ENCODE data around the gene KCNH8.
"Not testable (repeated sequence)": the region's sequence is repeated elsewhere in the genome, so short reads cannot be mapped to it uniquely, and the experiment has no call there.

Gene KCNH8

DNA sequence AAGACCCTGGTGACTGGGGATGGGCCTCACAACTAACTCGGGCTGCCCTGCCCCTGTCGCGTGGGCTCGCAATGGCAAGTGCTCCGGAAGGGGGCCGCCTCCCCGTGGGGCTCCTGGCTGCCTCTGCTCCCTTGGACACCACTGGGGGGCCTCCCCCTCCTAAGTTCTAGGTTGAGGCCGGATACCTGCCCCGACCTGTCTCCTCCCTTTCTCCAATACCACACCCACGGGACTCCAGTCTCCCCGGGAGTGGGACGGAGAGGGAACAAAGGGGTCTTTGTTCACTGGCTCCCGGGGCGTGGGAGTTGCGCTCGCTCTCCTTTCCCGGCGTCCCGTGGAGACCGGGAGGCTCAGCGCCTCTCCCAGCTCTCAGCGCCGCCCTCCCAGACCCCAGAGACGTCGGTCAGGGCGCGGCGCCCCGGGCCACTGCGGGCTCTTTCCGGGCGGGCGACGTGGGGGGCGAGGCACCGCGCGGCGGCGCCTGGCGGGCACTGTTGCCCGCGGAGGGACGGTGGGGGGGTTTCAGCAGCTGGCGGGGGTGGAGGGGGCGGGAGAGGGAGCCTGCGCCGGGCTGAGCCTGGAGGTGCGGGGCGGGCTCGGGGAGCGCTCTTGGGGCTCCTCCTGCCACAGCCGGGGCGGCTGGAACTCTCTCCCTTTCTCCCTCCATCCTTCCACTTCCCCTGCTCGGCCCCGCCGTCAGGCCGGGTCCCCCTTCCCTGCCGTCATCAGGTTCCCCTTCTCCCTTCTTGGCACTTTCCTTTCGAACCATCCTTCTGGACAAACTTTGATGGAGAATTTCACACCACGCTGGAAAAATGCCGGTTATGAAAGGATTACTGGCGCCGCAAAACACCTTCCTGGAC lies at the start of gene KCNH8:
Gene KCNH8 (plus strand): TSS at position 606 of the 863 bp plus-strand sequence. CDS start 210 bp downstream, at position 816.
- TF ChIP-seq PATZ1 (CRISPR knock-in tag; IDR thresholded peaks at IDR 0.05; ENCODE audit: borderline replicate concordance) (no peak), ARNTL (CRISPR knock-in tag; IDR thresholded peaks at IDR 0.05; ENCODE audit: borderline replicate concordance, low read depth) (no peak)
- peak; percentile 7; the same call in 2 of the 3 replicates for ATAC-seq

DNA sequence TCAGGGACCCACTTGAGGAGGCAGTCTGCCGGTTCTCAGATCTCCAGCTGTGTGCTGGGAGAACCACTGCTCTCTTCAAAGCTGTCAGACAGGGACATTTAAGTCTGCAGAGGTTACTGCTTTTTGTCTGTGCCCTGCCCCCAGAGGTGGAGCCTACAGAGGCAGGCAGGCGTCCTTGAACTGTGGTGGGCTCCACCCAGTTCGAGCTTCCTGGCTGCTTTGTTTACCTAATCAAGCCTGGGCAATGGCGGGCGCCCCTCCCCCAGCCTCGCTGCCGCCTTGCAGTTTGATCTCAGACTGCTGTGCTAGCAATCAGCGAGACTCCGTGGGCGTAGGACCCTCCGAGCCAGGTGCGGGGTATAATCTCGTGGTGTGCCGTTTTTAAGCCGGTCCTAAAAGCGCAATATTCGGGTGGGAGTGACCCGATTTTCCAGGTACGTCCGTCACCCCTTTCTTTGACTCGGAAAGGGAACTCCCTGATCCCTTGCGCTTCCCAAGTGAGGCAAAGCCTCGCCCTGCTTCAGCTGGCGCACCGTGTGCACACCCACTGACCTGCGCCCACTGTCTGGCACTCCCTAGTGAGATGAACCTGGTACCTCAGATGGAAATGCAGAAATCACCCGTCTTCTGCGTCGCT lies 45.5 kb upstream of the KCNH8 start:
- ATAC-seq: not testable (repeated sequence)

DNA sequence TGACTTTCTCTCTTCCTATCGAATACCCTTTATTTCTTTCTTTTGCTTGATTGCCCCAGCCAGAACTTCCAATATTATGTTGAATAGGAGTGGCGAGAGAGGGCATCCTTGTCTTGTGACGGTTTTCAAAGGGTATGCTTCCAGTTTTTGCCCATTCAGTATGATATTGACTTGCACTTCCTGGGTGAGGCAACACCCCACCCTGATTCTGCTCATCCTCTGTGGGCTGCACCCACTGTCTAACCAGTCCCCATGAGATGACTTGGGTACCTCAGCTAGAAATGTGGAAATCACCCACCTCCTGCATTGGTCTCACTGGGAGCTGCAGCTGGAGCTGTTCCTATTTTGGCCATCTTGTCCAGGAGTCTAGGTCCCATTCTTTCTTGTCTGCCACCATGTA lies 44.8 kb upstream of the KCNH8 start:
- ATAC-seq: no peak
- TF ChIP-seq POU6F1 (CRISPR knock-in tag; IDR thresholded peaks at IDR 0.05; ENCODE audit: borderline replicate concordance, low read depth): no peak
- TF ChIP-seq PATZ1 (CRISPR knock-in tag; IDR thresholded peaks at IDR 0.05; ENCODE audit: borderline replicate concordance): no peak
- no peak for TF ChIP-seq SNAI2 (CRISPR knock-in tag; IDR thresholded peaks at IDR 0.05)
- TF ChIP-seq TOX (CRISPR knock-in tag; IDR thresholded peaks at IDR 0.05; ENCODE audit: borderline replicate concordance): no peak
- TF ChIP-seq ZNF565 (CRISPR knock-in tag; conservative IDR thresholded peaks at IDR 0.05; ENCODE audit: low read depth): no peak

- TF ChIP-seq ZNF70 (CRISPR knock-in tag; IDR thresholded peaks at IDR 0.05) (no peak), ZFP3 (CRISPR knock-in tag; IDR thresholded peaks at IDR 0.05) (no peak), ZFP30 (CRISPR knock-in tag; IDR thresholded peaks at IDR 0.05) (no peak), CREB5 (CRISPR knock-in tag; IDR thresholded peaks at IDR 0.05; ENCODE audit: low read depth) (no peak), PPARA (CRISPR knock-in tag; IDR thresholded peaks at IDR 0.05; ENCODE audit: borderline replicate concordance) (no peak), ZNF565 (CRISPR knock-in tag; conservative IDR thresholded peaks at IDR 0.05; ENCODE audit: low read depth) (no peak), CSDC2 (CRISPR knock-in tag; IDR thresholded peaks at IDR 0.05) (no peak)
- ATAC-seq: no peak
These were observed 43.9 kb upstream of the KCNH8 start for GRCh38 chr3:19104459-19104858.

DNA sequence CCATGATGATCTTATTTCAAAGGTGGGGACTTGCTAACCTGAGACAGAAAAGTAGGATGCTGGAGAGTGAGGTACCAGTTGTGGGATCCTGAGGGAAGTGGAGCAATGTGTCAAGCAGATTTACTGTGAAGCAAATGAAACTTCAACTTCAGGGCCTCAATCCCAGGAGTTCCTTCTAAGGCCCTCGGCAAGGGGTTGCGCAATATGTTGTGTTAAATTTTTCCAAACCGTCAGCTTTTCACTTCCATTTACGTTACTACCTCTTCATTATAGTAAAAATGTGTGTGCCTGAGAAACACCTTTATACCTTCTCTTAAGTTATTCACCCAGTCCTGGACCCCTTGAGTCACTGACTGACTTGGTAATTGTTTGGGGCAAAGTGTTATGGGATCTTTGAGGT lies 42.5 kb upstream of the KCNH8 start:
- no peak for ATAC-seq
- TF ChIP-seq ZC3H10 (CRISPR knock-in tag; IDR thresholded peaks at IDR 0.05) (no peak), TOX (CRISPR knock-in tag; IDR thresholded peaks at IDR 0.05; ENCODE audit: borderline replicate concordance) (no peak), SNAI2 (CRISPR knock-in tag; IDR thresholded peaks at IDR 0.05) (no peak), ARNTL (CRISPR knock-in tag; IDR thresholded peaks at IDR 0.05; ENCODE audit: borderline replicate concordance, low read depth) (no peak), ZFP30 (CRISPR knock-in tag; IDR thresholded peaks at IDR 0.05) (no peak), ZNF8 (CRISPR knock-in tag; IDR thresholded peaks at IDR 0.05) (no peak), OSR1 (CRISPR knock-in tag; IDR thresholded peaks at IDR 0.05) (no peak), ZNF565 (CRISPR knock-in tag; conservative IDR thresholded peaks at IDR 0.05; ENCODE audit: low read depth) (no peak), ISL1 (CRISPR knock-in tag; IDR thresholded peaks at IDR 0.05) (no peak), GLIS3 (CRISPR knock-in tag; IDR thresholded peaks at IDR 0.05) (no peak), BACH2 (CRISPR knock-in tag; IDR thresholded peaks at IDR 0.05; ENCODE audit: borderline replicate concordance) (no peak)
- TF ChIP-seq, protein P1, sequence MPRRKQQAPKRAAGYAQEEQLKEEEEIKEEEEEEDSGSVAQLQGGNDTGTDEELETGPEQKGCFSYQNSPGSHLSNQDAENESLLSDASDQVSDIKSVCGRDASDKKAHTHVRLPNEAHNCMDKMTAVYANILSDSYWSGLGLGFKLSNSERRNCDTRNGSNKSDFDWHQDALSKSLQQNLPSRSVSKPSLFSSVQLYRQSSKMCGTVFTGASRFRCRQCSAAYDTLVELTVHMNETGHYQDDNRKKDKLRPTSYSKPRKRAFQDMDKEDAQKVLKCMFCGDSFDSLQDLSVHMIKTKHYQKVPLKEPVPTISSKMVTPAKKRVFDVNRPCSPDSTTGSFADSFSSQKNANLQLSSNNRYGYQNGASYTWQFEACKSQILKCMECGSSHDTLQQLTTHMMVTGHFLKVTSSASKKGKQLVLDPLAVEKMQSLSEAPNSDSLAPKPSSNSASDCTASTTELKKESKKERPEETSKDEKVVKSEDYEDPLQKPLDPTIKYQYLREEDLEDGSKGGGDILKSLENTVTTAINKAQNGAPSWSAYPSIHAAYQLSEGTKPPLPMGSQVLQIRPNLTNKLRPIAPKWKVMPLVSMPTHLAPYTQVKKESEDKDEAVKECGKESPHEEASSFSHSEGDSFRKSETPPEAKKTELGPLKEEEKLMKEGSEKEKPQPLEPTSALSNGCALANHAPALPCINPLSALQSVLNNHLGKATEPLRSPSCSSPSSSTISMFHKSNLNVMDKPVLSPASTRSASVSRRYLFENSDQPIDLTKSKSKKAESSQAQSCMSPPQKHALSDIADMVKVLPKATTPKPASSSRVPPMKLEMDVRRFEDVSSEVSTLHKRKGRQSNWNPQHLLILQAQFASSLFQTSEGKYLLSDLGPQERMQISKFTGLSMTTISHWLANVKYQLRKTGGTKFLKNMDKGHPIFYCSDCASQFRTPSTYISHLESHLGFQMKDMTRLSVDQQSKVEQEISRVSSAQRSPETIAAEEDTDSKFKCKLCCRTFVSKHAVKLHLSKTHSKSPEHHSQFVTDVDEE (CRISPR knock-in tag; IDR thresholded peaks at IDR 0.05): no peak
- TF ChIP-seq, protein P2, sequence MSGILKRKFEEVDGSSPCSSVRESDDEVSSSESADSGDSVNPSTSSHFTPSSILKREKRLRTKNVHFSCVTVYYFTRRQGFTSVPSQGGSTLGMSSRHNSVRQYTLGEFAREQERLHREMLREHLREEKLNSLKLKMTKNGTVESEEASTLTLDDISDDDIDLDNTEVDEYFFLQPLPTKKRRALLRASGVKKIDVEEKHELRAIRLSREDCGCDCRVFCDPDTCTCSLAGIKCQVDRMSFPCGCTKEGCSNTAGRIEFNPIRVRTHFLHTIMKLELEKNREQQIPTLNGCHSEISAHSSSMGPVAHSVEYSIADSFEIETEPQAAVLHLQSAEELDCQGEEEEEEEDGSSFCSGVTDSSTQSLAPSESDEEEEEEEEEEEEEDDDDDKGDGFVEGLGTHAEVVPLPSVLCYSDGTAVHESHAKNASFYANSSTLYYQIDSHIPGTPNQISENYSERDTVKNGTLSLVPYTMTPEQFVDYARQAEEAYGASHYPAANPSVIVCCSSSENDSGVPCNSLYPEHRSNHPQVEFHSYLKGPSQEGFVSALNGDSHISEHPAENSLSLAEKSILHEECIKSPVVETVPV (CRISPR knock-in tag; IDR thresholded peaks at IDR 0.05): no peak

All from SK-N-SH treated with all-trans-retinoic acid at 6 μM for 48 hours (cell line).